Measurements from ENCODE around the gene CD55. TPM values are rescaled to one million over a fixed set of nuclear protein-coding genes. Genes with fewer than 3 reads are reported as not detected.

CD55 gene
- polyA plus RNA-seq, 1 donor: 14.3 TPM

DNA sequence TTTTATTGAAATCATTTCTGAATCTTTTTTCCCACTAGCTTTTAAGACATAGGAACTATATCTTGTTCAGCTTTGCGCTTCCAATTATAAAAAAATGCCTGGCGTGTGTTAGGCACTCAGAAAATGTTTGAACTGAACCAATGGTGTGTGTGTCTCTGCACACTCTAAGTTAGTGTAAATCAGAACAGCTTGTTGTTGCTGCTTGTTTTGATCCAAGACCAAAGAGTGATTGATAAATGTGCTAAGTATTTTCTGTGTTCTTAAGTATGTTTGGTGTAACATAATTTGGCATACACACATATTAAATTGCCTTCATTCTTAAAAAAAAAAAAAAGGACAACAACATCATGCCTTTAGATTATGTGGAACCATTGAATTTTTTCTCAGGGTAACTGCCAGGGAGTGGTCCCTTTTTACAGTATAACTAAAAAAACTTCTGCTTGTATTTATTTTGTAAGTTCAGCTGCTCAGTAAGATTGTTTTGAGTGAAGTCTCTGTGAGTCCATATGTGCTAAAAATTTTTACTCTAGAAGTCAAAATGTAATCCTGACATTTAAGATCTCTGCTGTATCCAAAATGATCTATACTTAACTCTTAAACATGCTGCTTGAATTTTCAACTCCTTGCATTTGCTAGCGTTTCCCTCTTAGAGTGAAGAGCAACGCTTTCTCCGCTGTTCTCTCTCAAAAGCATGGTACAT, 8.7 kb downstream of the CD55 start:
- DNase-seq: no peak

DNA sequence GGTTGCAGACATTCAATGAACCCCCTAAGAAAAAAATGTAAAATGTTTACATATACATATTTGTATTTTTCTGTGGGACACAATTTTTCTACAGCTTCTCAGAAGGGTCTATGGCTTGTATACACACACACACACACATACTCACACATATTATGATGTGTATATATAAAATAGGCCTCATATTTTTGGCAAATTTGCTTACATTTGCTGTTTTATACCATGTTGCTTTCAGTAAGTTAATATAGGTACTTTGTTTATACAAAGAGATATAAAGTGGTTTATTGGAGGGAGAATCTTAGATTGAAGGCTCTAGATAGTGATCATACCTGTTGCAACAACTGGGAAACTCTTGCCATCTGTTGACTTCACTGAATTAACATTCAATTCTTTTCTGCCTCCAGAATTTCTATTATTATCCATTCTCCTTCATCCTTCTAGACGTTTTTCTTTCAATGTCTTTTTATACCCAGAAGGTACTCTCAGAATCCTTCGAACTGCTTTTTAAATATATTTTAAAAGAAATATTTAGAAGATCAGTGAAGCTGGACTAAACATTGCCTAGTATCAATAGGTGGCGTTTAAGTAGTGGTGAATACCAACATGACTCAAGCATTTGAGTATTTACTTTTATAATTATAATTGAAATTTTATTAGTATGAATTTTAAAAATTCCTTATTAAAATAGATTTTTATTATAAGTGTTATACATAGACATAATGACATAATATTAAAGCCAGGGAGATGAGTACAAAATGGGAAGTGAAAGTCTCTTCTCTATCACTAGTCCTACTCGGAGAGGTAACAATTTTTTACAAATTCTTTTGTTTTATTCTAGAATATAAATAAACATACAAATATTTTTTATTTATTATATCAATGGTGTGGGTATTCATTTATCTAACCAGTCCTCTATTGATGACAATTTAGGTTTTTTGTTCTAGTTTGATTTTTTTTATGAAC, 10.2 kb downstream of the CD55 start:
- no peak for DNase-seq

- no peak for DNase-seq
Measured at GRCh38 chr1:207333009-207333600, 11.6 kb downstream of the CD55 start.

DNA sequence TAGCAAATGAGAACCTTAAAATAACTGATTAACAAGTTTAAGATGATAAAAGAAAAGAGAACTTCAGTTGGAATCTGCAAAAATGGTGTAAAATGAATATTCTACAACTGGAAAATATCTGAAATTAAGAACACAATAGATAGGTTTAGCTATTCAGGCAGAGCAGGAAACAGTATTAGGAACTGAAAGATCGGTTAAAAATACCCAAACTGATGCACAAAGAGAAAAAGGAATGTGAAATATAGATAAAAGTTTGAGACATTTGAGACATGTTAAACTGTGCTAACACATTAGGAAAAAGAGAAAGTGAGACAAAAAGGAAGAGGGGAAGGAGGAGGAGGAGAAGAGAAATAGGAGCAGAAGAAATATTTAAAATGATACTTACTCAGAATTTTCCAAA, 12.1 kb downstream of the CD55 start:
- DNase-seq: no peak

DNA sequence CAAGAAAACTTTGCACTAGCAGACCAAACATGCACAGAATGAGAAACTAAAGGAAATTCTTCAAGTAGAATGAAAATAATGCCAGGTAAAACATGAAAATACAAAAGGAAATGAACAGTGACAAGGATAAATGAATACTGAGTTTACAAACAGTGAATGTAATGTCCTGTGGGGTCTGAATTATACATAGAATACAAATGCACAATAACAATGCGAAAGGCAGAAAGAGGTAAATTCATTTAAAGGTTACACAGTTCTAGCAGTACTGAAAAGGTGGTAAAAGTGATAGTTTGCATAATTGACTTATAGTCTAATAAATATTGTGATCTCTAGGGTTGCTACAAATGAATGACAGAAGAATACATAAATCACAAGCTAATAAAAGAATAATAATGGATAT, 12.9 kb downstream of the CD55 start:
- DNase-seq: no peak

GRCh38 chr1:207335138-207335537, 13.7 kb downstream of the CD55 start:
- DNase-seq: no peak

- no peak for DNase-seq
Measured at GRCh38 chr1:207335695-207336363, 14.4 kb downstream of the CD55 start.

- DNase-seq: no peak
Measured at GRCh38 chr1:207336559-207337467, 15.3 kb downstream of the CD55 start.

DNA sequence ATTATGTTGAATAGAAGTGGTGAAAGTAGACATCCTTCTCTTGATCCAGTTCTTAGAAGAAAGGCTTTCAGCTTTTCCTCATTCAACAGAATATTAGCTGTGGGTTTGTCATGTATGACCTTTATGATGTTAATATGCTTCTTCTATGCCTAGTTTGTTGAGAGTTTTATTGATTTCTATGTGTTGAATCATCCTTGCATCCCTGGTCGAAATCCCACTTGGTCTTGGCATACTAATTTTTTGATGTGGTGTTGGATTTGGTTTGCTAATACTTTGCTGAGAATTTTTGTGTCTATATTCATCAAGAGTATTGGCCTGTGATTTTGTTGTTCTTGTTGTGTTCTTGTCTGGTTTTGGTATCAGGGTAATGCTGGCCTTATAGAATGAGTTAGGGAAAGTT, 20.9 kb downstream of the CD55 start:
- DNase-seq: no peak

GRCh38 chr1:207343675-207344074, 22.2 kb downstream of the CD55 start:
- DNase-seq: no peak

DNA sequence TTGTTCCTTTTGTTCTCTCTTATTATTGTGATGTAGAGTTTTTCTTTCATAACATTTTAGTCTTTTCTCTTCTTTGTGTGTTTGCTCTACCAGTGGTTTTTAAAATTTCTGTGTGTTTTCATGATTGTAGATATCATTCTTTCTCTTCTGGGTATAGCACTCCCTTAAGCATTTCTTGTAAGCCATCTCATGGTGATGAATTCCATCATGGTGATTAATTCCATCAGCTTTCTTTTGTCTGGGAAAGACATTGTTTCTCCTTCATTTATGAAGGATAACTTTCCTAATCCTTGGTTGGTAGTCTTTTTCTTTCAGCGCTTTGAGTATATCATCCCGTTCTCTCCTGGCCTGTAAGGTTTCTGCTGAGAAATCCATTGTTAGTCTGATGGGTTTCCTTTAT, 22.7 kb downstream of the CD55 start:
- no peak for DNase-seq

GRCh38 chr1:207345644-207346477, 24.4 kb downstream of the CD55 start:
- DNase-seq: no peak

GRCh38 chr1:207346513-207346912, 25.0 kb downstream of the CD55 start:
- DNase-seq: no peak

DNA sequence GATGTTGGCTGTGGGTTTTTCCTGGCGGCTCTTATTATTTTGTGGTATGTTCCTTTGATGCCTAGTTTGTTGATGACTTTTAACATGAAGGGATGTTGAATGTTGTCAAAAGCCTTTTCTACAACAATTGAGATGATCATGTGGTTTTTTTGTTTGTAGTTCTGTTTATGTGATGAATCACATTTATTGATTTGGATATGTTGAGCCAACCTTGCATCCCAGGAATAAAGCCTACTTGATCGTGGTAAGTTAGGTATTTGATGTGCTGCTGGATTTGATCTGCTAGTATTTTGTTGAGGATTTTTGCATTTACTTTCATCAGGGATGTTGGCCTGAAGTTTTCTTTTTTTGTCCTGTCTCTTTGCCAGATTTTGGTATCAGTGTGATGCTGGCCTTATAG, 28.5 kb downstream of the CD55 start:
- no peak for DNase-seq

GRCh38 chr1:207352554-207352953, 31.1 kb downstream of the CD55 start:
- DNase-seq: no peak

GRCh38 chr1:207355060-207355459, 33.6 kb downstream of the CD55 start:
- no peak for DNase-seq

- no peak for DNase-seq
Measured at GRCh38 chr1:207355513-207356295, 34.2 kb downstream of the CD55 start.

DNA sequence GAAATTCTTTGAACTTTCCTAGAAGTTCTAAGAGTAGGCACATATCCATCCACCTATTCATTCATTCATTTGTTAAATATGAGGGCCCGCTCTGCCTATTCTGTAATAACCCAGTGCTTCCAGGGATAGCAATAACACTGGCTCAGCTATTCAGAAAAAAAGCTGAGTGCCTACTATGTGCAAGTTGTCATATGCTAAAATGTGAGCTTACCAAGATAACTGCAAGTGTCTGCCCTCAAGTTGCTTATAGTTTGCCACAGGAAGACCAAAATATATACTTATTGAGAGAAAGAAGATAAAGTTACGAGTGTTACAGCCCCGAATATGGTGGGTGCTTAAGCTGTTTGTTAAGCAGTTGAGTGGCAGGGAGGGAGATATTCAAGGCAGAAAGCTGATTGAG, 39.6 kb downstream of the CD55 start:
- DNase-seq: no peak

- no peak for DNase-seq
Measured at GRCh38 chr1:207361889-207362288, 40.4 kb downstream of the CD55 start.
